GM21526 (cell line): ENCODE measurements around the gene CADPS2.
"Not testable (repeated sequence)": the region's sequence is repeated elsewhere in the genome, so short reads cannot be mapped to it uniquely, and the experiment has no call there.

Experiments used
- ATAC-seq: cut with Tn5 transposase; IDR thresholded peaks from one replicate; pipeline ENCODE4 v1.9.1; 2021; ENCODE audit warnings: moderate library complexity; ENCODE audit not compliant: unreplicated experiment, low FRiP score

CADPS2 gene

DNA sequence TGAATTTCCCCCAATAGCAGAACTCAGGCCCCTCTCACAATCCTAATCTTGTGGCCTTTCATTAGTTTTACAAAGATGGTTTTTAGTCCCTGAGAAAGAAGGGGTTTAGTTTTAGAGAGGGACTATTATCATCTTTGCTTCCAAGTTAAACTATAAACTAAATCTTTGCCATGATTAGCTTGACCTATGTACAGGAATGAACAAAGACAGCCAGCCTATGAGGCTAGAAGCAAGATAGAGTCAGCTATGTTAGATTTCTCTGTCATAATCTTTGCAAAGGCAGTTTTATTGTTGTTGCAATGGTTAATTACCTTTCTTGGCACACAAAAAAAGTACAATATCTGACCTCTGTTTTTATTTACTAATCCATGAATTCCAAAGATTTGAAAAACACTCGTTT is 206.4 kb downstream of the CADPS2 start:
- ATAC-seq = no peak

DNA sequence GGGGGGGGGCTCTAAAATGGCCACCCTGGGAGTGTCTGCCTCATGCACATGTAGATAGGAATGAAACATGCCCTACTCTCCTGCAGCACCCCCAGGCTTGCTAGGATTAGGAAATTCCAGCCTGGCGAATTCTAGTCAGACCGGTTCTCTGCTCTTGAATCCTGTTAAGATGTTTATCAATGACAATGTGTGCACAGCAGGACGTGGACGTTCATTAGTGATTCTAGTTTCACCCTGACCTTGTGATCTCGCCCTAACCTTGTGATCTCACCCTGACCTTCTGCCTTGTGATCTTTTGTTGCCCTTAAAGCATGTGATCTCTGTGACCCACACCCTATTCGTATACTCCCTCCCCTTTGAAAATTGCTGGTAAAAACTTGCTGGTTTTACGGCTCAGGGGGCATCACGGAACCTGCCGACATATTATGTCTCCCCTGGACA is 207.0 kb downstream of the CADPS2 start:
- ATAC-seq = not testable (repeated sequence)

- no peak for ATAC-seq
These were observed 209.1 kb downstream of the CADPS2 start for GRCh38 chr7:122677149-122677548.

DNA sequence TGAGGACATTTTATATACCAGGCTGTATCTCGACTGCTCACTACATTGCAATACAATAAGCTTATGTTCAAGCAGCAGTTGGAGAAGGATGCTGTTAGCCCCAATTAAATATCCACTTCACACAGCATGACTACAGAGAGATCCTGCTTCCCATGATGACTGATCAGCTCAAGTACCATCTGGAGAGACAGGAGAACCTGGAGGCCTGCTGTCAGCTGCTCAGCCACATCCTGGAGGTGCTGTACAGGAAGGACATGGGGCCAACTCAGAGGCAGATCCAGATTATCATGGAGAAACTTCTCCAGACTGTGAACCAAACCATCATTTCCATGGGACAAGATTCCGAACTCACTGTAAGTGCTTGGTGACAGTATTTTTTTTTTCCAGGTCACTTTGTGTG is 209.8 kb downstream of the CADPS2 start:
- ATAC-seq = no peak

DNA sequence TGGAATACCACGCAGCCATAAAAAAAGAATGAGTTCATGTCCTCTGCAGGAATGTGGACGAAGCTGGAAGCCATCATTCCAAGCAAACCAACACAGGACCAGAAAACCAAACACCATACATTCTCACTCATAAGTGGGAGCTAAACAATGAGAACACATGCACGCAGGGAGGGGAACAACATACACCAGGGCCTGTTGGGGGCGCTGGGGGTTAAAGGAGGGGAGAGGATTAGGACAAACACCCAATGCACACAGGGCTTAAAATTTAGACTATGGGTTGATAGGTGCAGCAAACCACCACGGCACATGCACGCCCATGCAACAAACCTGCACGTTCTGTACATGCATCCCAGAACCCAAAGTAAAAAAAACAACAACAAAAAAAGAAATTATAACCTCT is 210.6 kb downstream of the CADPS2 start:
- no peak for ATAC-seq

DNA sequence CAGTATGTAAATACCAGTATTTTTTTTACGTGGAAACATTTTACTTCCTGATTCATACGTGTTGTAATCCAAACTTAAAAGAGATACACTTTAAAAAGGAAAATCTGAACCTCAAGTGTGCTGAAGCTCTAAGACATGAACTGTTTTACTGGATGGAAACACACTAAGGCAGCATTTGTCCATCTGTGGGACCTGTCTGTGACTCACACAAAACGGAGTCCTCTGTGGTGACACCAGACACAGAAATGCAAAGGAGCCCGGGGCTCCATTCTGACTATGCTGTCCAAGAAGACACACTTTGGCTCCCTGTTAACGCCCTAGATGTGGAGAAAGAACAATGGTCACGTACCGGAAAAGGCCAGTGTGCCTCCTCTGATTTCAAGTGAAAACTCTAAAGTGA is 211.2 kb downstream of the CADPS2 start:
- ATAC-seq = no peak

GRCh38 chr7:122674502-122674901 is 211.8 kb downstream of the CADPS2 start:
- no peak for ATAC-seq

- ATAC-seq = no peak
These were observed 212.3 kb downstream of the CADPS2 start for GRCh38 chr7:122673951-122674350.

GRCh38 chr7:122672536-122672935 is 213.7 kb downstream of the CADPS2 start:
- no peak for ATAC-seq

- no peak for ATAC-seq
These were observed 222.5 kb downstream of the CADPS2 start for GRCh38 chr7:122663733-122664132.

- no peak for ATAC-seq
These were observed 227.4 kb downstream of the CADPS2 start for GRCh38 chr7:122658856-122659255.

GRCh38 chr7:122653685-122654084 is 232.6 kb downstream of the CADPS2 start:
- ATAC-seq = no peak

DNA sequence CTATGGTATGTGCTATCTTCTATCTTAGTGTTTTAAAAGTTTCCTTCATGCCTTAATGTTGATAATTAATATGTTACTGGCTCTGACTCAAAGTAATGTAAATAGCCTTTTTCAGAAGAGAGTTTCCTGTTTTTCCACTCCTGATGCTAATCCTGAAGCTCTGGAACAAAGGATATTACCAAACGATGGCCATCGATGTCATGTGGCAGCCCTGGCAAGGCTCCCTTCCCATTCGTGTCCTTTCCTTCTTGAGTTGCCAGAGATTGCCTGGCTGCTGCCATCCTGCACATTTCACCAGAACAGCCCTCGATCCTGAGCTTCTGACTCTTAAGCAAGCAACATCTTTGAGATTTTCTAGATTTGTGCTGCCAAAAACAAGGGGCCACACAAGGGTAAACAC is 233.4 kb downstream of the CADPS2 start:
- no peak for ATAC-seq

GRCh38 chr7:122651451-122651850 is 234.8 kb downstream of the CADPS2 start:
- ATAC-seq = no peak

GRCh38 chr7:122643250-122643649 is 243.0 kb downstream of the CADPS2 start:
- ATAC-seq = no peak

DNA sequence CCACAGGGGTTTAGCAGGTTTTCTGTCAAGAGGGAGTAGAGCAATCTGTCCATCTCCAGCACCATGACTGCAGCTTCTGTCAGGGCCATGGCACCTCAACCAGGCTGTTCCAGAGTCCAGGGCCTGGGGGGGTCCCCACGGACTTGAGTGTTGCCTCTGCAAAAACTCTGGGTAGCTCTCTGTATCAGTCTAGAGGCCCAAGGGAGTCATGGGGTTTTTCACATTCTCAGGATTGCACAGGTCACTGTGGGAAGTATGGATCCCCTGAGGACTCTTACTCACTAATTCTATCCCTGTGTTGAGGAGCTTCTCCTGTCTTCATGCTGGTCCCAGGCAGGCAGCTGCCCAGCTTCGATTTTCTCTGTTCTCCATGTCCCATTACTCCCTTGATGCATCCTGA is 247.8 kb downstream of the CADPS2 start:
- no peak for ATAC-seq

DNA sequence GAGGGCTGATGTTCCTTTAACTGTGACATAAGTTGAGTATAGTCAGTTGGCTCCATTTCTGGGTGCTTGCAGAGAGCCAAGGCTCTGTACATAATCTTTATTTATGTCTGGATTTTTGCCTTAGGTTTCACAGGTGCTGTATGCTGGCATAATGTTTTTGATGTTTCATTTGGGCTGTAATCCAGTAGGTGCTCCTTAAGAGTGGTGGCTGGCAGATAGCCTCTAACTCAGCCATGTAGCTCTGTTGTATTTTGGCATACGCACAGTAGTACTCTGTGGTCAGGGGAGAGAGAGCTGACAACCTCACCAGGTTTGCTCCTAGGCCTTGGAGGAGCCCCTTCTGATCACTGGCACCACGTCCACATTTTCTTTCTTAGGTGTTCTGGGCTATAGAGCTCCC is 248.5 kb downstream of the CADPS2 start:
- ATAC-seq = no peak

DNA sequence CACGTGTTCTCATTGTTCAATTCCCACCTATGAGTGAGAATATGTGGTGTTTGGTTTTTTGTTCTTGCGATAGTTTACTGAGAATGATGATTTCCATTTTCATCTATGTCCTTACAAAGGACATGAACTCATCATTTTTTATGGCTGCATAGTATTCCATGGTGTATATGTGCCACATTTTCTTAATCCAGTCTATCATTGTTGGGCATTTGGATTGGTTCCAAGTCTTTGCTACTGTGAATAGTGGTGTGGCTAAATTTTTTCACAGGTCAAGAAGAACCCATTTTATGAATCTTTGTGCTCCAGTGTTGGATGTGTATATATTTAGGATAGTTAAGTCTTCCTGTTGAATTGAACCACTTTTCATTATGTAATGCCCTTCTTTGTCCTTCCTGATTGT is 250.8 kb downstream of the CADPS2 start:
- not testable (repeated sequence) for ATAC-seq

GRCh38 chr7:122633472-122633871 is 252.8 kb downstream of the CADPS2 start:
- no peak for ATAC-seq

GRCh38 chr7:122632238-122632637 is 254.0 kb downstream of the CADPS2 start:
- no peak for ATAC-seq

DNA sequence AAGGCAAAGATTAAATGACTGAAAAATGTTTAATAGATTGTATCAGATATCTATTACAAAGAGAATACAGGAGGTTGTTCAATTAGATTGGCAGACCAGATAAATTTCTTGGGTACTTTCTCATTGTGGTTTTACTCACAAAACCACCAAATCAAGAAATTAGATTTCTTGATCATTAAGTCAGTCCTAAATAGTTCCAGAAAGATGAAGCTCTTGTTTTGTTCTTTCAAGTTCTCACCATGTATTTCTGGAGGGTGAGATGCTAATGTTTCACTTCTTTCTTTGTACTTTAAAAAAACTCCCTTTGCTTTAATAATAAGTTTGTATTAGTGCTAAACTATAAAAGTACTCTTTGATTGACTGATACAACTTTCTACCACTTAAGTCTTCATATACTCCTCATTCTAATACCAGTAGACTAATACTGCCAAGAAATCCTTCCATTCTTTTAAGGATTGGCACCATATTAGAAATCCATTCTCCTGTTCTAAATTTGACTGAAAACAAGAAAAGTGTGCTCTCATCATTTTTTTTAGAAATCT is 256.8 kb downstream of the CADPS2 start:
- no peak for ATAC-seq

- no peak for ATAC-seq
These were observed 257.4 kb downstream of the CADPS2 start for GRCh38 chr7:122628651-122629411.
